NCI-H146 (cell line): ENCODE measurements around the gene LRRC37A.
"Not testable (repeated sequence)": the region's sequence is repeated elsewhere in the genome, so short reads cannot be mapped to it uniquely, and the experiment has no call there.

Experiments
- DNase-seq: peaks from one replicate; lab custom pipeline; 2025; lab: John Stamatoyannopoulos, UW

The LRRC37A gene

DNA sequence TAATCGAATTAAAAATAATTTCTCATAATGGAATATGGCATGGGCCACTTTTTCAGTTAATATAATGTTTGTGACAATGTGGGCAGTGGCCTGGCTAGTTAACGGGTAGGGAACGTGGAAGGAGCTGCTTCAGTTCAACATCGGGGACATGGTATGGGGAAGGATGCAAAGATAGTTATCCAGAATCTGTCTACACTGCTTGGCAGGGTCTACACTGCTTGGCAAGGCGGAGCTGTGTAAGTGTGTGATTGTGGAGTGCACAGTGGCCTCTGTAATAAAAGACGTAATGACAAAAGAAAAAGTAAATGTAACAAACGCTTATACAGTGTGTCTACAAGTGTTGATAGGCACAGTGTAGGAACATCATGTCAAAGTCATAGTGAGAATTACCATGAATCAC lies 7.3 kb upstream of the LRRC37A start:
- not testable (repeated sequence) for DNase-seq

GRCh38 chr17:46290906-46291546 lies 3.9 kb upstream of the LRRC37A start:
- not testable (repeated sequence) for DNase-seq

GRCh38 chr17:46291618-46292017 lies 3.3 kb upstream of the LRRC37A start:
- not testable (repeated sequence) for DNase-seq

GRCh38 chr17:46341220-46341619 lies 46.3 kb downstream of the LRRC37A start:
- DNase-seq = not testable (repeated sequence)

GRCh38 chr17:46342131-46342530 lies 47.2 kb downstream of the LRRC37A start:
- DNase-seq = not testable (repeated sequence)

- DNase-seq = not testable (repeated sequence)
Measured at GRCh38 chr17:46348345-46348744, 53.4 kb downstream of the LRRC37A start.

DNA sequence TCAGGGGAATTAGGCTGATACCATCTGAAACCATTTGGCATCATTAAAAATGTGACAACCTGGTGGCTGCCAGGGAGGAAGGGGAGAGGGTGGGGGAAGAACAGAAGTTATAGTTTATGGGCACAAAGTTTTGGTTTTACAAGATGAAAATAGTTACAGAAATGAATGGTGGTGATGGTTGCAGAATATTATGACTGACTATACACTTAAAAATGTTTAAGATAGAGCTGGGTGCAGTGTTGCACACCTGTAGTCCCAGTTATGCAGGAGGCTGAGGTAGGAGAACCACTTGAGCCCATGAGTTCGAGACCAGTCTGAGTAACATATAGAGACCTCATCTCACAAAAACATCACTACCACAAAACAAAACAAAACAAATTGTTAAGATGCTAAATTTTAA lies 54.1 kb downstream of the LRRC37A start:
- DNase-seq = not testable (repeated sequence)

GRCh38 chr17:46353856-46354255 lies 58.9 kb downstream of the LRRC37A start:
- DNase-seq = not testable (repeated sequence)

GRCh38 chr17:46361145-46361735 lies 66.3 kb downstream of the LRRC37A start:
- not testable (repeated sequence) for DNase-seq

- DNase-seq = not testable (repeated sequence)
Measured at GRCh38 chr17:46361755-46362154, 66.8 kb downstream of the LRRC37A start, which contains the start of gene ARL17B. TSS of gene ARL17B (minus strand) at chr17:46361766. CDS start at chr17:46358397, 3,369 bp downstream.

DNA sequence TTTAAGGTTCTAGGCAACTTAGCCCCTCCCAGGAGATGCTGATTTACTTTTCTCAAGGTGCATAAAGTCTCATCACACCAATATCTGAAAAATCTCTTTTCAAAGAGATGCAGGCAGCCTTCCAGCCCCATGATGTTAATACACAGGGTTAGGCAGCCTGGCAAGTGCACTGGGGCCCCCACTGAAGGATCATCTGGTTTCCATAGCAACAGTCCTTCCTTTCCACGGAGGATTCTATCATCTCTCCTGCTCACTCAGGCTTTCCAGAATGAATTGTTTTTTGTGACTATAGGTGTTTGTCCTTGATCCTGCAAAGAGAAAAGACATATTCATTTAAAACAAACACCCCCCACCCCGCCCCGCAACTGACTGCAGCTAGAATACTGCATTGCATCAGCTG lies 72.6 kb downstream of the LRRC37A start:
- DNase-seq = not testable (repeated sequence)

DNA sequence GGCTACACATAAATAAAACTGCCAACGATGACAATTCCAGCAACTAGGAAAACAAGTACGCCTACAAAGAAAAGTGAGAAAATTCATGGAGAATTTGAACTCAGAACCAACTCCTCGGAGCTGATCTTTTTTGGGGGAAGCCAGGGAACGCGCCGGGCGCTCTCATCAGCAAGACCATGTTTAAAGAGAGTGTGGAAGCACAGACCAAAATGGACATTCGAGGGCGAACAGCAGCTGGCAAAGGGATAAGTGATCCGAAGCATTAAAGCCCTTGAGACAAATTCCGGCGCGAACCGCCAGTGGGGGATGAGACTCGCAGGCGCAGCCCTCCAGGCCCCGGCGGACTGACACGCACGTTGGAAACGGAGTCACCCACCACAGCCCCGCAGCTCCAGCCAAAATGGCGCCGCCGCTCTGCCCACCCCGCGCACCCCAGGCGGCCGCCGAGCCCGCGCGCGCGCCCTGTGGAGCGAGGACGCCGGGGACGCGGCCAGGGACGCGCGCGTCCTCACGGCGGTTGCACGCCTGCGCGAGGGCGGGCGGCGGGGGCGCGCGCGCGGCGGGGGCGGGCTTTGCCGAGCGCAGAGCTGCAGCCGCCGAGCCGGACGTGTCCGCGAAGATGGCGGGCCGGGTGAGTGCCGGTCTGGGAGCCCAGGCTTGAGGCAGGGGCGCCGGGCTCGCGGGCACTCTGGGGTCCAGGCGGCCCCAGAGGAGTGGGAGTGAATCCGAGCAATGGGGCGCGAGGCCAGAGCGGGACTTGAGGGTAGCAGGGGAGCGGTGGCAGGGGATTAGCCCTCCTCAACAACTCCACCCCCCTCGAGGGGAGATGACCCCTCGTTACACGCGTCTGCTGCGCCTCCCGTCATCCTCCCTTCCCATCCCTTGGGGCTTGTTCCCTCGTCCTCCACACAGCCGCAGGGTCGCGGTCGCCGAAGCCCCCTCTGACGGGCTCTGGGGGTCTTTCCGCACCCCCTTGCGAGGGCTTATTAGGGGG lies 77.6 kb downstream of the LRRC37A start:
- DNase-seq = not testable (repeated sequence)

GRCh38 chr17:46373418-46373817 lies 78.5 kb downstream of the LRRC37A start:
- not testable (repeated sequence) for DNase-seq

DNA sequence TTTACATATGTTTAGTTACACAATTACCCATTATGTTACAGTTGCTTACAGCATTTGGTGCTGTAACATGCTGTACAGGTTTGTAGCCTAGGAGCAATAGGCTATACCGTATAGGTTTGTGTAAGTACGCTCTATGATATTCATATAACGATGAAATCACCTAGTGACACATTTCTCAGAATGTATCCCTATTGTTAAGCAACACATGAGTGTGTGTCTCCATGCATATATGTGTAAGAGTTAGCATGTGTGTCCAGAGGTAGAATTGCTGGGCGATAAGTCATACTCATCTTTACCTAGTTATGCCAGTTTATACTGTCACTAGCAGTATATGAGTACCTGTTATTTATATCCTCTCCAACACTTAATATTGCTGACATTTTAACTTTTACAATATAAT lies 88.2 kb downstream of the LRRC37A start:
- DNase-seq = not testable (repeated sequence)

GRCh38 chr17:46385491-46385890 lies 90.6 kb downstream of the LRRC37A start:
- DNase-seq = not testable (repeated sequence)
